ENCODE results near the gene DNASE1L1.

Gene DNASE1L1

GRCh38 chrX:154365997-154366665 lies 42.9 kb downstream of the DNASE1L1 start:
- no peak for DNase-seq

DNA sequence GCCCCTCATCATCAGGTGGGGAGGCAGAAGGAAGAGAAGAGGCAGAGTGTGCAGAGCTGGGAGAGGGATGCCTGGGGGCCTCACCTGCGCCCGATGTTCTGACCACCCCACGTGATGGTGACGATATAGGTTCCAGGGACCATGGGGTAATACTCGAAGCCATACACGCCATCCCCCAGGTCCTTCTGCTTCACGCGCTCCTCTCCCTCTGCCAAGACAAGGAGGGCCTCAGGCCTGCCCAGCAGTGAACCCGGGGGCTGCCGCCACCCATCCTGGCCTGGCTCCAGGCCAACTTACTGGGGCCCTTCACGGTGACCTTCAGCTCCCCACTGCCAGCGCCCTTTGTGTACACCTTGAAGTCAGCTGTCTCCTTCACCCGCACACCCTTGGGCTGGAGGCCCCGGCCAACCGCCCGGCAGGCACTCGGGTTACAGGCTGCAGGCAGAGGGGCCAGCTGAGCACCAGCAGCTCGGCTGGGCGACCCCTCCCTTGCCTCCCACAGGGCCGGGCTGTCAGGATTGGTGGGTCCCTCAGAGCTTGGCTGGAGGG lies 43.9 kb downstream of the DNASE1L1 start:
- no peak for DNase-seq

DNA sequence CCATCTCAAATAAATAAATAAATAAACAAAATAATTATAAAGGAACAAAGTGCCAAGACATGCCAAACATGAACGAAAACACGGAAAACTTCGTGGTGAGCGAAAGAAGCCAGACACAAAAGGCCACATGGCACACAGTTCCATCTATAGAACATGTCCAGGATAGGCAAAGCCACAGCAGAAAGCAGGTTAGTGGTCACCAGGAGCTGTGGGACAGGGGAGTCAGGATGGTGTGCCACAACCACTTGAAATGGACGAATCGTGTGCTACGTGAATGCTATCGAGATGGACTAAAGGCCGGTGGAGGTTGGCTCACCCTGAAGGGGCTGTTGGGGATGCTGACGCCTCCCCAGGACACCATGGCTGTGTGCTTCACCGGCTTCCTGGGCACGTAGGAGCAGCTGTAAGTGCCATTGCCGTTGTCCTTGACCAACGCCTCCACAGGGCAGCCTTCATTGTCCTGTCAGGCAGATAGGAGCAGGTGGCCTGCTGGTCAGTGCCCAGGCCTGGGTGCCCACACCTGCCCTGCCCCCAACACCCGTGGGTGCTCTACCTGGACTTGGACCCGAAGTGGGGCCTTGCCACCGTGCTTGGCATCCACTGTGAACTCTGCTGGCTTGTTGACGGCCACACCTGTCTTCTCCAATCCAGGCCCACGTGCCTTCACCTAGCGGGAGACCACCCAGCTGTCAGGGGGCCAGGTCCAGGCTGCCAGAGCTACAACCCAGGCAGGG lies 45.2 kb downstream of the DNASE1L1 start:
- DNase-seq: no peak

- DNase-seq: no peak
These were observed 46.8 kb downstream of the DNASE1L1 start for GRCh38 chrX:154362085-154362742.

GRCh38 chrX:154360155-154360713 lies 48.8 kb downstream of the DNASE1L1 start:
- DNase-seq: no peak

- no peak for DNase-seq
These were observed 49.5 kb downstream of the DNASE1L1 start for GRCh38 chrX:154359362-154360154.

DNA sequence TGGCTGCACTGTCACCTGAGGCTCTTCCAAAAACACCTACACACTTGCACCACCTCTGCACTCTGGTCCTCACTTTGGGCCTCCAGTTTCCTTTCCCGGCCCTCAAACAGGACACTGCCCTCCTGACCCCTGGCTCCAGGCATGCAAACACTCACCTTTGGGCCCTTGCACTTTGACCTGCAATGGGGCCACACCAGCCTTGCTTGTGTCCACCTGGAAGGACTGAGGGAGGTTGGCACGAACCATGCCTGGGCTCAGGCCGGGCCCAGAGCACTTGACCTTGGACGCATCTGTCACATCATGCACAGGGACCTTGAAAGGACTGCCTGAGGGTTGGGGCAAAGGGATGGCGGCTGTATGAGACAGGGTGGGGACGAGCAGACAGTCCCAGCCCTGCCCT lies 50.2 kb downstream of the DNASE1L1 start:
- DNase-seq: no peak

DNA sequence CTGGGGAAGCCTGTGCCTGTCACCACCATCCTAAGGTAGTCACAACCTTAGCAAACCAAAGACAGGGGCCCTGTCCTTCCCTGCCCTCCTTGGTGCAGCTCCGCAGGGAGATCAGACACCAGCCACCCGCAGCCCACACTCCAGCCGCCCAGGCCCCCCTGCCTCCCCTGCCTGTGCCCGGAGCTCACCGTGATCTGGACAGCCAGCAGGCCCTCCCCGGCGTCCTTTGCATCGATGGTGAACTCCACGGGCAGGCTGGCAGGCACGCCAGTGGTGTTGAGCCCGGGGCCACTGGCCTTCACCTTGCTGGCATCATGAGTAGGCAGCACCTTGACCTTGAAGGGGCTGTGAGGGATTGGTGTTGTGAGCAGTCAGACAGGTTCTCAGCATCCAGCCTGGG lies 51.0 kb downstream of the DNASE1L1 start:
- DNase-seq: no peak

GRCh38 chrX:154357205-154357604 lies 51.8 kb downstream of the DNASE1L1 start:
- DNase-seq: no peak

GRCh38 chrX:154356596-154356995 lies 52.5 kb downstream of the DNASE1L1 start:
- DNase-seq: no peak

DNA sequence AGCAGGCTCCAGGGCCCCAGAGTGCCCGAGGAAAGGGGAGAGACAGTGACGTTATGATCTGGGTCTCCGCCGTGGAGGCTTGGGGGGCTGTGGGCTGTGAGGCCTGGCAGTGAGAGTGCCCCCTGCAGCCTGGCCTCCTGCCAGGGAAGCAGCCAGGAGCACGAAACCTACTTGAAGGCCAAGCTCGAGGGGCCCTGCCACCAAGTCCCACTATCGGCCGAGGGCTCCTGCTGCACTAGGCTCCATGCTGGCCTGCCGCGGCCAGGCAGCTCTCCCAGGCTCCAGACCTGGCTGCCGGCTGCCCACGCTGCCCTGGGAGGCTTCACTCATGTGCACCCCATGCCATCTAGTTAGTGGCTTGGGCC lies 53.3 kb downstream of the DNASE1L1 start:
- DNase-seq: no peak

DNA sequence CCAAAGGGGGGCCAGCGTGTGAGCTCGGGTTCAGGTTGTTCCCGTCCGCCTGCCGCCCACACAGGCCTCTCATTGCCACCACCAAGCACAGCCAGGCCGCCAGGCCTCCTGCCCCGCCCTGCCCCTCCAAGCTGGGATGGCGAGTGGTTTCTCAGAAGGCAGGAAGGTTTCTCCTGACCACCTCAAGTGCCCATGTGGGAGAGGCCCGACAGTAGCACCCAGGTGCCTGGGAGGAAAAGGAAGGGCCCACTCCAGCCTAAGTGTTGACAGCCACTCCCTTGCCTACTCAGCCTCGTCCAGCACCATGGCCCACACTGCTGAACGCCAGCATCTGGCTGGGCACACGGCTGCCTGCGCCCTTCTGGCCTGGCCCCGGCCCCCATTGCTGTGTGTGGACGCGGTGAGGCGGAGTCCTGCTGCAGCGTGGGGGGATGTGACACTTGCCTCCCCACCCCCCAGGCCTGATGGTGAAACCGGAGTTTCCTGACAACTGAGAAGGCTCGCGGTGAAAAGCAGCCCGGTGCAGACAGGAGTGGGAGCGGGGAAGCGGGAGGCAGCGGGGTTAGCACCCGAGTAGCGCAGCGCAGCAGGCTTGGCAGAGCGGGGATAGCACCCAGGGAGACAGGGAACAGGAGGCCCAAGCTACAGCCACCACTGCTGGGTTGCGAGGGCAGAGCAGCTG lies 53.8 kb downstream of the DNASE1L1 start:
- no peak for DNase-seq

DNA sequence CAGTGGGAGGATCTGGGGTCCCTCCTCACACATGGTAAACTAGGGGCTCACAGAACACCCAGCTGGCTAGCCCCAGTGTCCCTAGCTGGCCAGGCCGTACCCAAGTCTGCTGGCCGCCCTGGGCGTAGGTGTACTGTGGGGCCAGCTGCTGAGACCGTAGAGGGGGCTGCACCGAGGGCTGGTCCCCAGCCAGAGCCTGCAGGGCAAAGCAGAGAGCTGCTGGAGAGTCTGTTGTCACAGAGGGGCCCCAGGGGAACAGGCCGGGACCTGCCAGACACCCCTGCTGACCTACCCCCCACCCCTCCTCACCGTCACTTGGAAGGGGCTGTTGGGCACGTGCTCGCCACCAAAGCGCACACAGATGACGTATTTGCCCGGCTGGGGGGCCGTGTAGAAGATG lies 54.5 kb downstream of the DNASE1L1 start:
- no peak for DNase-seq

DNA sequence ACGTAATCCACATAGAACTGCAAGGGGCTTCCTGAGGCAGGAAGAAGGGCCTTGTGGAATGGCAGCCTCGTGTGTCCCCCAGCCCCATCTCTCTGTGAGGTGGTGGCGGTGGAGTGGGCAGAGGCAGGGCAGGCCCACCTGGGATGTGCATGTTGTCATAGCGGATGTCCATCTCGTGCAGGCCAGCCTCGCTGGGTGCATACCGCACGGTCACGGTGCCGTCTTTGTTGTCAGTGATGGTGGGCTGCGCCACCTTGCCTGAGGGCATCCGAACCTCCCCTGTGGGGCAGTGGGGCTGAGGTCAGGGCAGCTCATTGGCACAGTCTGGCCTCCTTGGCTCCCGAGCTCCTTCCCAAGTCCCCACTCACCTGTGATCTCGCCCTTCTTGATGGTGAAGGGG lies 55.0 kb downstream of the DNASE1L1 start:
- no peak for DNase-seq

DNA sequence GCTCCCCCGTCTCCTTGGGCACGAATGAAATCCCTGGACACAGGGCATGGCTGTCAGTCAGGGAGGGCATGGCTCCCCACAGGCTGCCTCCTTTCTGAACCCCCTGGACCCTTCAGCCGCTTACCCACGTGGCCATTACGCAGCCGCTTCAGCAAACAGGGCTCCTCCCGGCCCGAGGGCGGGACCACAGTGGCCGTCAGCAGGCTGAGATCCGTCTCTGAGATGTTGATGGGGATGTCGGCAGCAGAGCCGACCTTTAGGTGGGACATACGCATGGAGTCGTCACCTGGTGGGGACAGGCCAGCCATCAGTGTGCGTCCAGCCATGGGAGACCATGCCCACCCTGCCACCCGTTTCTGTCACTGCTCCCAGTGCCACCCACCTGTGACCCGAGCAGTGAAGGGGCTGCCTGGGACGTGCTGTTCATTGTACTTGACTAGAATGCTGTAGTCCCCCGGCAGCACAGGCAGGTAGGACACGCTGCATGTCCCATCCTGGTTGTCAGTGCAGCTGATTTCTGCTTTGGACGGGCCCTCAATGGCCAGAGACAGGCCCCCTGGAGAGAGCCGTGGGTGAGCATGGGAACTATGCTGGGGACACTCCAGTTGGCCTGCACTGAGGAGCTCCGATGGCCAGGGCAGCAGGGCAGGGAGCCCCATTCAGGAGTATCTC lies 55.7 kb downstream of the DNASE1L1 start:
- DNase-seq: no peak

- DNase-seq: no peak
These were observed 56.6 kb downstream of the DNASE1L1 start for GRCh38 chrX:154352466-154352865.

GRCh38 chrX:154352012-154352401 lies 57.0 kb downstream of the DNASE1L1 start:
- DNase-seq: no peak

All from CD4-positive, alpha-beta T cell treated with Interleukin-1 beta for 1 hour (primary cell).